ENCODE measurements around the gene SPDL1.
A peak's percentile ranks its signal among the peaks of the same experiment; 100 is the strongest.

Gene SPDL1

DNA sequence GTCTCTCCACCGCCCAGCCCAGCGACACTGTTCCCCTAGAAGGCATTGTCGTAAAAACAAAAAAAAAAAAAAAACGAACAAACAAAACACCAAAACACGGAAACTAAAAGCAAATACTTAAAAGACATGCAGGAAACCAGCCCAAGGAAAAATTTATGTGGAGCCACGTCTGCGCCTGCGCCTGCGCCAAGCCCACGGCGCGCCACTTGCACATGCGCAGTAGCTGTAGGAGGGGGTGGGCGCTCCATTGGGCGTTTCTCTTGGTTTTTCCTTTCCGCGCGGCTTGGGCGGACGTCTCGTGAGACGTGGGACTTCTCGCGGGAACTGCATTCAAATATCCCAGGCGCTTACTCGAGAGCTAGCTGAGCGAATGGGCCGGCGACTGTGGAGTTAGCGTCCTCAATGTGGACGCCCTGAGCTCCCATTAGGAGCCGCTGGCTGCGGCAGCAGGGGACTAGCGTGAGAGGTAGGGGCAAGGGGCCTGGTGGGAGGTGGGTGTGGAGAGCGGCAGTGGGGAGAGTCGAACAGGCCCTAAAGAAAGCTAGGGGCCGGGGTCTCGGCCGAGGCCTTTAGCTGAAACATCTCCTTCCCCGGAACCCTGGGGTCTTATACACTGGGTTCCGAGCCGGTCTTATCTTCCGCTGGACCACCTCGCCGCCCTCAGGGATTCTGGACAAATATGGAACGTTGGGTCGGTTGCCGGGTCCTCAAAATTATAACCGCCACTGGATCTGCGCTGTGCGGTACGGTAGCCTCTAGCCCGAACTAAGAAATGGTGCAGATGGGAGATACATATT is at the start of gene SPDL1:
TSS of gene SPDL1 (plus strand) at position 350 of the 797 bp plus-strand sequence. CDS start 4,644 bp downstream, outside the sequence.
- DNase-seq (ENCODE audit: low spot score): peak; percentile 66

GRCh38 chr5:169534311-169534880 is 49.2 kb upstream of the SPDL1 start:
- DNase-seq (ENCODE audit: low spot score): no peak

DNA sequence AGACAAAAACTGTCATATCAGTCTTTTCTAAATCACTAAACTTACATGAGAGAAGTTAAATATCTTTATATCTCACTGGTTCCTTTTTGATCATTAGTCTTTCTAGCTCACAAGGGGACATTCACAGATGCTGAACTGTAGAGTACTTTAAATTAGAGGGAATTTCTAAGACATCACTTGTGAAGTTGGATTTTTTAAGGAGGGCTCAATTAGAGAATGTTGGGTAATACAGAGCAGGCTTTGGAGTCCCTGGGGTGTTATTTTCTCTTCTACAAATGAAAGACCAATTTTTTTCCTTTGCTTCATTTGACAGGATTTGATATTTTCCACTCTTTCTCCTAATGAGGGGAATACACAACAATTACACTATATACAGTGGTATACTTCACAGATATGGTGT is 48.6 kb upstream of the SPDL1 start:
- no peak for DNase-seq (ENCODE audit: low spot score)

GRCh38 chr5:169538944-169539343 is 44.6 kb upstream of the SPDL1 start:
- DNase-seq (ENCODE audit: low spot score): no peak

- DNase-seq (ENCODE audit: low spot score): no peak
Measured at GRCh38 chr5:169542811-169543210, 40.8 kb upstream of the SPDL1 start.

DNA sequence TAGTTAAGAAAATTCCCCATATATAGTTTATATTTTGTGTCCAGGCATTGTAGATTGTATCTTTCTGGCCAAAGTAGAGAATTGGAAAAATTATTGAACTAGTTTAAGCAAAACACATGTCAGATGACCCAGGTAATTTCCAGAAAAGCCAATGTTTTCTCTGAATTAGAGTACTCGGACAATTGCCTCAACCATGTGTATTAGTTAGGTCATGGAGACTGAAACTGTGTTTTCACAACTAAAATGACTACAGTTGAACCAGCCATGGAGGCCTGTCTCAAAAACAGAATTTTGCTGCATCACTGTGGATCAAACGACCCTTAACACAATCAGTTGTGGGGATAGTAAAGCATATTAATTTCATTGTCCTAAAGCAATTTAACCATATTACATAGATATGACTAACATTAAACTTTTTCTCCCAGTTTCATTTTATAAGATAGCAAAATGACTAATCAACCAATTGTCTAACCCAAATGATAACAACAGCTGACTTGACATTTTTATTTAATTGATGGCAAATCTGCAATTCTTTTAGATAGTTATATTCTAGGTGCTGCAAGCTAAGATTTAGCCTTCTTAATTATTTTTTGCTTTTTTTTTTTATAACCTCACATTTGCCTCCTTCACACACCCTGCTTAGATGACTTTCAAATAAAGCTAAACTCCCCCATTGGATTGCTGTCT is 39.2 kb upstream of the SPDL1 start:
- no peak for DNase-seq (ENCODE audit: low spot score)

- DNase-seq (ENCODE audit: low spot score): no peak
Measured at GRCh38 chr5:169545762-169546161, 37.8 kb upstream of the SPDL1 start.

- DNase-seq (ENCODE audit: low spot score): no peak
Measured at GRCh38 chr5:169546346-169546745, 37.2 kb upstream of the SPDL1 start.

GRCh38 chr5:169547508-169547907 is 36.1 kb upstream of the SPDL1 start:
- DNase-seq (ENCODE audit: low spot score): no peak

GRCh38 chr5:169548315-169548714 is 35.3 kb upstream of the SPDL1 start:
- no peak for DNase-seq (ENCODE audit: low spot score)

DNA sequence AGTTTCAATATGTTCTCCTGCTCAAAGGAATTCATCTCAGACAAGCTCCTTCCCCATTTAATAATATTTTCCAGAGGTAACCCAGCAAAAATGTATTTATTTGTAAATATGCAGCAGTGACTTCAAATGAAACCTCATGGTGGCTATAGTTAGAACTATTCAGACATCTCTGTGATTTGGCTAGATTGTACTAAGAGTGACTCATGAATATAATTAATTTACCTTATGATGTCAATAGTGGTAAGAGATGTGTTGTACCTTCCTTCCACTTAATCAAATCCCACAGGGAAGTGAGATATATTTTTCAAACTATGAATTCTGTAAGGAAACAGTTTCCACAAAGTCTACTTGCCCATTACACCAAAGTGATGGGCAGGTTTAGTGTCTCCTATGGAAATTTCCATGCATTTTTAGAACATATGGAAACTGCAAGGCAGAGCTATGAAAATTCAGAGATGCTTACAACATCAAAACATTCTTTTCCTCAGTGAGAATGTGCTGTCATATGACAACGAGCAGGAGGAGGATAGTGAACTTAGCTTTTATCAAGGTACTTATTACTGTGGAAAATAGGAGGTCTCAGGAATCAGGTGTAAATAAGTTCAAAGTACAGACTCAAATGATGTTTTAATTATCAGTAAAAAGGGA is 34.0 kb upstream of the SPDL1 start:
- no peak for DNase-seq (ENCODE audit: low spot score)

- no peak for DNase-seq (ENCODE audit: low spot score)
Measured at GRCh38 chr5:169550227-169550626, 33.3 kb upstream of the SPDL1 start.

GRCh38 chr5:169551146-169551545 is 32.4 kb upstream of the SPDL1 start:
- no peak for DNase-seq (ENCODE audit: low spot score)

- no peak for DNase-seq (ENCODE audit: low spot score)
Measured at GRCh38 chr5:169551696-169552095, 31.9 kb upstream of the SPDL1 start.

- no peak for DNase-seq (ENCODE audit: low spot score)
Measured at GRCh38 chr5:169554251-169554650, 29.3 kb upstream of the SPDL1 start.

DNA sequence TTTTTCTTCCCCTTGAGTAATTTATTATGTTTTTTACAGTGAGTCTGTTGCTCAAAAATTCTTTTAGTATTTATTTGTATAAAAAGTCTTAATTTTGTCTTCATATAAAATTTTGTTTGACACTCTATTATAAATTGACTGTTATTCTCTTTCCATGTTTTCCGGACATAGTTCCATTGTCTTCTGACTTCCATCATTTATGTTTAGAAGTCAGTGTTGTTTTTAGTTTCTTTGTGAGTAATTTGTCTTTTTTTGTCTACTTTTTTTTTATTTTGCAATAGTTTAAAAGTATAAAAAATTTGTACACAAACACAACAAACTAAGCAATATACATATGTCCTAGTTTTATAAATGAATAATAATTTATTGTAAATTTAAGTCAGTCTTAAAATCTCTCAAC is 25.7 kb upstream of the SPDL1 start:
- no peak for DNase-seq (ENCODE audit: low spot score)

GRCh38 chr5:169561893-169562292 is 21.7 kb upstream of the SPDL1 start:
- no peak for DNase-seq (ENCODE audit: low spot score)

- no peak for DNase-seq (ENCODE audit: low spot score)
Measured at GRCh38 chr5:169563369-169563768, 20.2 kb upstream of the SPDL1 start.

DNA sequence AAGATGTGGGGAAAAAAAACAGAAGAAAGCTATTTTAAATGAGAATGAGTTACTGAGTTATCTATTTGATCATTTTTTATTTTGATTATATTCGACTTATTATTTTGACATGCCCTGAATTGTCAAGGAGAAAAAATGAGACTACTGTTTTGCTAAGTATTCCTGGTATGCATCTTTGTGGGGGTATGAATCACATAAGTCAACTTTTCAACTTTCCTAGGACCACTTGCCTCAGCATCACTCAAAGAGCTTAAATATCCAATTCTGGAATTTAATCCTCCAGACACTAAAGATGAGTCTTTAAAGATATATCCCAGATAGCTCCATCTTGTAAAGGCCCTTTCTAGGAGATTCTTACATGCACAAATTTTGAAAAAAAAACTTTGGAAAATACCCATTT is 17.4 kb upstream of the SPDL1 start:
- no peak for DNase-seq (ENCODE audit: low spot score)

- DNase-seq (ENCODE audit: low spot score): no peak
Measured at GRCh38 chr5:169567079-169567478, 16.5 kb upstream of the SPDL1 start.

GRCh38 chr5:169569513-169569912 is 14.1 kb upstream of the SPDL1 start:
- no peak for DNase-seq (ENCODE audit: low spot score)

DNA sequence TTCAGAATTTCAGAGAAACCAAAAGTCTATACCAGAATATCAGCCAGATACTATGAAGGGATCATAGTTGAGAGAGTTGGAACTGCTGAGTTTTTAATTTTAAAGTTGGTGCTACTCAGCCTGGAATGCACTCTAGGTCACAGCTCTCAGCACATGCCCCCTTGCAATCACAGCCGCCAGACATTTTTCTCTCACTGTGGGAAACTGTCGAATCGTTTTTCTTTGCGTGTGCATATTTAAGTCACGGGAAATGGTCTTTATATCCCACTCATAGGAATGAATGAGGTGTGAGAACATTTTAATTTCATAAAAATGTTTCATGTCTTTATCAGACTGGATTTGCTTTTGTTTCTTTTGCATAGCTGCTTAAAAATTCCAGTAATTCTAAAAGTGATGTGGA is 12.2 kb upstream of the SPDL1 start:
- no peak for DNase-seq (ENCODE audit: low spot score)

GRCh38 chr5:169574134-169574646 is 9.4 kb upstream of the SPDL1 start:
- no peak for DNase-seq (ENCODE audit: low spot score)

All from HuH-7.5 (cell line).